22Rv1 (cell line): ENCODE data around the gene THEMIS.

Source experiments
- CTCF ChIP-seq: fragments of 450-650 bp; IDR thresholded peaks from 2 replicates; pipeline ENCODE4 v1.5.1; 2017; ENCODE audit warnings: mild to moderate bottlenecking
- ZFX ChIP-seq: fragments of 450-650 bp; IDR thresholded peaks from 2 replicates; pipeline ENCODE4 v1.6.1; 2017; ENCODE audit warnings: antibody characterized with exemption, borderline replicate concordance

GRCh38 chr6:127860723-127861122, 40.1 kb downstream of the THEMIS start:
- no peak for TF ChIP-seq CTCF
- TF ChIP-seq ZFX: no peak
